ENCODE measurements around the gene KNDC1.

- TF ChIP-seq CTCF (IDR thresholded peaks at IDR 0.05) = no peak
- no peak for TF ChIP-seq POLR2A (IDR thresholded peaks at IDR 0.05)
- no peak for TF ChIP-seq EP300 (IDR thresholded peaks at IDR 0.05)
These were observed at the start of gene KNDC1 for GRCh38 chr10:133159950-133160825.
